A549 (cell line): ENCODE measurements around the gene UPK1A. TPM values are rescaled to one million over a fixed set of nuclear protein-coding genes. Genes with fewer than 3 reads are reported as not detected.

Experiments
- ATAC-seq, 2 experiments: fragments of 200-7000 bp in 1 of 2; fragments of >200 bp in 1 of 2; cut with Nextera tagmentation in 1 of 2; cut with Tn5 transposase in 1 of 2; 3 replicates each; pipeline versions ENCODE4 v1.8.0 to v1.9.1; 2018 to 2020; ENCODE audit warnings: mild to moderate bottlenecking in 1 of 2, moderate library complexity in 1 of 2
- CTCF ChIA-PET: fragments of 300-600 bp; sonication (Branson Sonifier 250); formaldehyde crosslinking; extraction: SDS; loops from one replicate; lab custom pipeline; 2021; ENCODE audit warnings: antibody characterized with exemption, inconsistent platforms; lab: Yijun Ruan, JAX
- POLR2A ChIA-PET: fragments of 350-600 bp; formaldehyde crosslinking; extraction: SDS; loops from one replicate; lab custom pipeline; 2021; ENCODE audit warnings: antibody characterized with exemption, inconsistent platforms; lab: Yijun Ruan, JAX
- DNase-seq, 2 experiments: peaks; one replicate each; pipeline versions ENCODE4 v3.0.0 to v3.0.0-alpha.2; 2011 to 2016; ENCODE audit warnings: low read depth in 1 of 2, low spot score in 1 of 2
- FAIRE-seq: peaks from 2 replicates; lab custom pipeline; 2011; peaks lifted over from hg19 to GRCh38; lab: Jason Lieb, UNC
- H3K27ac ChIP-seq, 2 experiments: fragments of >200 bp; sonication (Bioruptor Twin); formaldehyde crosslinking; 3 replicates each; pipeline ENCODE4 v1.5.1; 2016 to 2017
- H3K4me1 ChIP-seq: fragments of >200 bp; sonication (Bioruptor Twin); formaldehyde crosslinking; 3 replicates; pipeline ENCODE4 v1.6.1; 2016
- H3K4me2 ChIP-seq: fragments of >200 bp; sonication (Bioruptor Twin); formaldehyde crosslinking; 3 replicates; pipeline ENCODE4 v1.6.1; 2016
- H3K4me3 ChIP-seq: fragments of >200 bp; sonication (Bioruptor Twin); formaldehyde crosslinking; 3 replicates; pipeline ENCODE4 v1.5.1; 2016
- H3K9me3 ChIP-seq: fragments of >200 bp; sonication (Bioruptor Twin); formaldehyde crosslinking; 3 replicates; pipeline ENCODE4 v1.6.1; 2016
- BCL3 ChIP-seq: fragments of >200 bp; sonication (Bioruptor Twin); formaldehyde crosslinking; IDR thresholded peaks from 3 replicates; pipeline ENCODE4 v1.6.1; 2016
- CBX2 ChIP-seq: fragments of 200-600 bp; sonication (generic); IDR thresholded peaks from 2 replicates; pipeline ENCODE4 v1.6.1; 2016; ENCODE audit warnings: low read depth, mild to moderate bottlenecking, borderline replicate concordance
- CEBPB ChIP-seq, 2 experiments: fragments of >200 bp in 1 of 2; sonication (Bioruptor Twin) in 1 of 2; formaldehyde crosslinking in 1 of 2; IDR thresholded peaks; 2 replicates each; pipeline ENCODE4 v1.6.1; 2012 to 2016
- CHD2 ChIP-seq: fragments of 150-350 bp; IDR thresholded peaks from 2 replicates; pipeline ENCODE4 v1.6.1; 2014; ENCODE audit warnings: low read length; ENCODE audit not compliant: partially characterized antibody
- E2F6 ChIP-seq: IDR thresholded peaks from 2 replicates; pipeline ENCODE4 v1.6.1; 2012; ENCODE audit warnings: low read depth, borderline replicate concordance
- EHF ChIP-seq: fragments of 250-450 bp; sonication (Bioruptor Pico); IDR thresholded peaks from 2 replicates; pipeline ENCODE4 v1.5.0; 2020; ENCODE audit warnings: mild to moderate bottlenecking
- ELK1 ChIP-seq: fragments of 150-350 bp; IDR thresholded peaks from 2 replicates; pipeline ENCODE4 v1.6.1; 2014; ENCODE audit warnings: low read depth, mild to moderate bottlenecking, low read length
- FOSB ChIP-seq: fragments of 250-450 bp; sonication (Bioruptor Pico); IDR thresholded peaks from 2 replicates; pipeline ENCODE4 v1.5.0; 2020; ENCODE audit warnings: mild to moderate bottlenecking, moderate library complexity
- FOSL2 ChIP-seq, 2 experiments: fragments of 450-650 bp in 1 of 2; fragments of >200 bp in 1 of 2; sonication (Bioruptor Twin) in 1 of 2; formaldehyde crosslinking; IDR thresholded peaks; 2 replicates each; pipeline versions ENCODE4 v1.5.0 to v1.6.1; 2016 to 2020; ENCODE audit warnings: mild to moderate bottlenecking in 1 of 2, moderate library complexity in 1 of 2
- FOXS1 ChIP-seq: fragments of 250-450 bp; sonication (Bioruptor Pico); IDR thresholded peaks from 2 replicates; pipeline ENCODE4 v1.5.0; 2020; ENCODE audit warnings: mild to moderate bottlenecking, moderate library complexity
- GATA3 ChIP-seq: IDR thresholded peaks from 2 replicates; pipeline ENCODE4 v1.6.1; 2012; ENCODE audit warnings: borderline replicate concordance
- HEYL ChIP-seq: fragments of 250-450 bp; sonication (Bioruptor Pico); IDR thresholded peaks from 2 replicates; pipeline ENCODE4 v1.8.0; 2021; ENCODE audit warnings: mild to moderate bottlenecking, moderate library complexity
- HOXB5 ChIP-seq: fragments of 250-450 bp; sonication (Bioruptor Pico); IDR thresholded peaks from 2 replicates; pipeline ENCODE4 v1.5.0; 2020; ENCODE audit warnings: mild to moderate bottlenecking, moderate library complexity
- JUN ChIP-seq, 2 experiments: fragments of >200 bp; sonication (Bioruptor Twin); formaldehyde crosslinking; IDR thresholded peaks; 2 replicates in 1 of 2; 3 replicates in 1 of 2; pipeline ENCODE4 v1.6.1; 2016 to 2017
- JUNB ChIP-seq: fragments of >200 bp; sonication (Bioruptor Twin); formaldehyde crosslinking; IDR thresholded peaks from 2 replicates; pipeline ENCODE4 v1.6.1; 2016
- KDM1A ChIP-seq: fragments of 200-600 bp; sonication (generic); IDR thresholded peaks from 2 replicates; pipeline ENCODE4 v1.6.1; 2016; ENCODE audit warnings: low read depth, mild to moderate bottlenecking
- KDM5A ChIP-seq: fragments of 200-600 bp; sonication (generic); IDR thresholded peaks from 2 replicates; pipeline ENCODE4 v1.6.1; 2016; ENCODE audit warnings: antibody characterized with exemption, mild to moderate bottlenecking
- MAX ChIP-seq: IDR thresholded peaks from 2 replicates; pipeline ENCODE4 v1.6.1; 2012
- MYC ChIP-seq: IDR thresholded peaks from 2 replicates; pipeline ENCODE4 v1.6.1; 2012; ENCODE audit warnings: mild to moderate bottlenecking, inconsistent platforms, low read length, improper control_type of control experiment, borderline replicate concordance
- NR3C1 ChIP-seq: fragments of >200 bp; sonication (Bioruptor Twin); formaldehyde crosslinking; IDR thresholded peaks from 3 replicates; pipeline ENCODE4 v1.6.1; 2017
- POLR2A ChIP-seq: IDR thresholded peaks from 2 replicates; pipeline ENCODE4 v1.6.1; 2012; ENCODE audit warnings: mild to moderate bottlenecking, low read length
- RAD21 ChIP-seq, 2 experiments: fragments of >200 bp in 1 of 2; sonication (Bioruptor Twin) in 1 of 2; formaldehyde crosslinking in 1 of 2; IDR thresholded peaks in 1 of 2; conservative IDR thresholded peaks in 1 of 2; 2 replicates in 1 of 2; 3 replicates in 1 of 2; pipeline ENCODE4 v1.6.1; 2012 to 2018; ENCODE audit warnings: inconsistent platforms in 1 of 2
- RARB ChIP-seq: fragments of 250-450 bp; sonication (Bioruptor Pico); IDR thresholded peaks from 2 replicates; pipeline ENCODE4 v1.8.0; 2021; ENCODE audit warnings: mild to moderate bottlenecking, moderate library complexity
- RCOR1 ChIP-seq: fragments of 150-350 bp; IDR thresholded peaks from 2 replicates; pipeline ENCODE4 v1.6.1; 2014; ENCODE audit warnings: antibody characterized with exemption, low read length, low read depth
- TFCP2L1 ChIP-seq: fragments of 250-450 bp; sonication (Bioruptor Pico); IDR thresholded peaks from 2 replicates; pipeline ENCODE4 v1.5.0; 2021; ENCODE audit warnings: mild to moderate bottlenecking
- TP53 ChIP-seq: fragments of 250-450 bp; sonication (Bioruptor Pico); IDR thresholded peaks from 2 replicates; pipeline ENCODE4 v1.5.0; 2021; ENCODE audit warnings: mild to moderate bottlenecking, moderate library complexity
- USF2 ChIP-seq: fragments of 450-650 bp; IDR thresholded peaks from 2 replicates; pipeline ENCODE4 v1.6.1; 2014; ENCODE audit warnings: antibody characterized with exemption
- ZFP36 ChIP-seq: fragments of 450-650 bp; IDR thresholded peaks from 2 replicates; pipeline ENCODE4 v1.6.1; 2014; ENCODE audit warnings: borderline replicate concordance; ENCODE audit not compliant: partially characterized antibody
- ZNF302 ChIP-seq: fragments of 250-450 bp; sonication (Bioruptor Pico); IDR thresholded peaks from 2 replicates; pipeline ENCODE4 v1.9.0; 2021; ENCODE audit warnings: inconsistent platforms, mild to moderate bottlenecking, moderate library complexity
- ZSCAN20 ChIP-seq: fragments of 250-450 bp; sonication (Bioruptor Pico); IDR thresholded peaks from 2 replicates; pipeline ENCODE4 v1.8.0; 2022; ENCODE audit warnings: mild to moderate bottlenecking, moderate library complexity
- WGBS: methylation state at CpG from one replicate; pipeline ENCODE4 v1.1.6; 2017; ENCODE audit errors: missing lambda C conversion rate; 5-methylcytosine and 5-hydroxymethylcytosine counted together
- polyA plus RNA-seq, 4 experiments: library from polyadenylated mRNA; depleted of rRNA in 3 of 4; stranded (reverse); fragments of >200 nt; fragmentation: RNase III in 1 of 4; extraction: RNeasy Plus Mini Kit Qiagen cat#74134 plus additional on column Dnase treatment in 1 of 4; gene quantifications; 2 replicates in 3 of 4; 3 replicates in 1 of 4; pipeline ENCODE4 v1.2.3, GENCODE V29; 2011 to 2017
- TF ChIP-seq, protein P1 (sequence below): fragments of 250-450 bp; sonication (Bioruptor Pico); IDR thresholded peaks from 2 replicates; pipeline ENCODE4 v1.5.0; 2021; ENCODE audit warnings: mild to moderate bottlenecking, moderate library complexity, borderline replicate concordance
- TF ChIP-seq, protein P2 (sequence below): fragments of >200 bp; sonication (Bioruptor Twin); formaldehyde crosslinking; IDR thresholded peaks from 3 replicates; pipeline ENCODE4 v1.5.1; 2016

Gene UPK1A
- polyA plus RNA-seq, 2 of the 4 experiments (the other 2 are of a cell fraction), result 0.44 to 0.78 TPM

- FAIRE-seq, result no peak
- H3K4me3 ChIP-seq, result no peak overlapping the region
- H3K9me3 ChIP-seq, result no peaks in the 10 kb centered on the region
- H3K27ac ChIP-seq, result no peak overlapping the region
- H3K4me1 ChIP-seq, result no peaks in the 10 kb centered on the region
- ATAC-seq, result no peak
- CTCF ChIA-PET, result interaction anchor here (0.6 to 3.4 kb wide), 12 partner anchors 11 to 198 kb away, joined by 3 to 26 read pairs (median 4); partner anchors contain the start of gene COX6B1
- 88% methylated on average over 3 of the region's 3 CpGs for WGBS
- TF ChIP-seq KDM1A (no peak), KDM5A (no peak), E2F6 (no peak), ZFP36 (no peak), ELK1 (no peak), FOXS1 (no peak), JUNB (no peak), TFCP2L1 (no peak), NR3C1 (no peak), ZSCAN20 (CRISPR knock-in tag) (no peak), USF2 (no peak), HEYL (CRISPR knock-in tag) (no peak), JUN (IDR thresholded peaks at IDR 0.05) (no peak), POLR2A (no peak; the same call in 1 of the 2 replicates), ZNF302 (CRISPR knock-in tag) (no peak), RARB (CRISPR knock-in tag) (no peak), EHF (CRISPR knock-in tag) (no peak)
- no peak for DNase-seq
- POLR2A ChIA-PET, result interaction anchor here (0.9 kb wide), 1 partner anchor 11 kb away, joined by 4 read pairs; the partner anchor contains the start of gene COX6B1
- no peak overlapping the region for H3K4me2 ChIP-seq
Observed at GRCh38 chr19:35636651-35637050, 29.7 kb upstream of the UPK1A start.

DNA sequence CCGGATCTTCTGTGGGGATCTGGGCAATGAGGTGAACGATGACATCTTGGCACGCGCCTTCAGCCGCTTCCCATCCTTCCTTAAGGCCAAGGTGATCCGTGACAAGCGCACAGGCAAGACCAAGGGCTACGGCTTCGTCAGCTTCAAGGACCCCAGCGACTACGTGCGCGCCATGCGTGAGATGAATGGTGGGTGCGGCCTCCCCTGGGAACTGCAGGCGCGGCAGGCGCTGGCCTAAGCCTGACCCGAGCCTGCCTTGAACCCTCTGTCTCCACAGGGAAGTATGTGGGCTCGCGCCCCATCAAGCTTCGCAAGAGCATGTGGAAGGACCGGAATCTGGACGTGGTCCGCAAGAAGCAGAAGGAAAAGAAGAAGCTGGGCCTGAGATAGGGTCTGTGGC lies 29.2 kb upstream of the UPK1A start:
- CTCF ChIA-PET, result interaction anchor here (0.6 to 3.4 kb wide), 13 partner anchors 11 to 198 kb away, joined by 3 to 26 read pairs (median 4); partner anchors contain the start of genes COX6B1 and HAUS5
- Histone ChIP-seq H3K4me3 (no peak overlapping the region), H3K4me1 (no peaks in the 10 kb centered on the region), H3K9me3 (no peaks in the 10 kb centered on the region), H3K27ac (no peak overlapping the region), H3K4me2 (no peak overlapping the region)
- no peak for FAIRE-seq
- POLR2A ChIA-PET, result interaction anchor here (0.9 to 1.0 kb wide), 2 partner anchors 11 to 19 kb away, joined by 3 to 4 read pairs; partner anchors contain the start of gene COX6B1
- ATAC-seq, result no peak
- DNase-seq, result no peak
- 94% methylated on average over 25 of the region's 25 CpGs for WGBS
- no peak for TF ChIP-seq NR3C1
- TF ChIP-seq CEBPB (IDR thresholded peaks at IDR 0.05), result no peak
- no peak for TF ChIP-seq FOXS1
- TF ChIP-seq RAD21 (conservative IDR thresholded peaks at IDR 0.05 in 1 of 2, IDR thresholded peaks at IDR 0.05 in 1 of 2), result no peak
- TF ChIP-seq CHD2, result no peak
- TF ChIP-seq KDM1A, result no peak
- no peak for TF ChIP-seq BCL3
- no peak for TF ChIP-seq MYC
- no peak for TF ChIP-seq FOSL2 (IDR thresholded peaks at IDR 0.05)
- no peak for TF ChIP-seq FOSL2 (CRISPR knock-in tag; IDR thresholded peaks at IDR 0.05)
- TF ChIP-seq MAX, result no peak
- TF ChIP-seq GATA3, result no peak
- TF ChIP-seq TP53, result no peak
- no peak for TF ChIP-seq TFCP2L1
- TF ChIP-seq, protein P1, sequence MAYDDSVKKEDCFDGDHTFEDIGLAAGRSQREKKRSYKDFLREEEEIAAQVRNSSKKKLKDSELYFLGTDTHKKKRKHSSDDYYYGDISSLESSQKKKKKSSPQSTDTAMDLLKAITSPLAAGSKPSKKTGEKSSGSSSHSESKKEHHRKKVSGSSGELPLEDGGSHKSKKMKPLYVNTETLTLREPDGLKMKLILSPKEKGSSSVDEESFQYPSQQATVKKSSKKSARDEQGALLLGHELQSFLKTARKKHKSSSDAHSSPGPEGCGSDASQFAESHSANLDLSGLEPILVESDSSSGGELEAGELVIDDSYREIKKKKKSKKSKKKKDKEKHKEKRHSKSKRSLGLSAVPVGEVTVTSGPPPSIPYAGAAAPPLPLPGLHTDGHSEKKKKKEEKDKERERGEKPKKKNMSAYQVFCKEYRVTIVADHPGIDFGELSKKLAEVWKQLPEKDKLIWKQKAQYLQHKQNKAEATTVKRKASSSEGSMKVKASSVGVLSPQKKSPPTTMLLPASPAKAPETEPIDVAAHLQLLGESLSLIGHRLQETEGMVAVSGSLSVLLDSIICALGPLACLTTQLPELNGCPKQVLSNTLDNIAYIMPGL (CRISPR knock-in tag), result no peak
- TF ChIP-seq CBX2, result no peak
- no peak for TF ChIP-seq HOXB5
- TF ChIP-seq FOSB (CRISPR knock-in tag), result no peak
- no peak for TF ChIP-seq HEYL (CRISPR knock-in tag)
- no peak for TF ChIP-seq RCOR1
- TF ChIP-seq, protein P2, sequence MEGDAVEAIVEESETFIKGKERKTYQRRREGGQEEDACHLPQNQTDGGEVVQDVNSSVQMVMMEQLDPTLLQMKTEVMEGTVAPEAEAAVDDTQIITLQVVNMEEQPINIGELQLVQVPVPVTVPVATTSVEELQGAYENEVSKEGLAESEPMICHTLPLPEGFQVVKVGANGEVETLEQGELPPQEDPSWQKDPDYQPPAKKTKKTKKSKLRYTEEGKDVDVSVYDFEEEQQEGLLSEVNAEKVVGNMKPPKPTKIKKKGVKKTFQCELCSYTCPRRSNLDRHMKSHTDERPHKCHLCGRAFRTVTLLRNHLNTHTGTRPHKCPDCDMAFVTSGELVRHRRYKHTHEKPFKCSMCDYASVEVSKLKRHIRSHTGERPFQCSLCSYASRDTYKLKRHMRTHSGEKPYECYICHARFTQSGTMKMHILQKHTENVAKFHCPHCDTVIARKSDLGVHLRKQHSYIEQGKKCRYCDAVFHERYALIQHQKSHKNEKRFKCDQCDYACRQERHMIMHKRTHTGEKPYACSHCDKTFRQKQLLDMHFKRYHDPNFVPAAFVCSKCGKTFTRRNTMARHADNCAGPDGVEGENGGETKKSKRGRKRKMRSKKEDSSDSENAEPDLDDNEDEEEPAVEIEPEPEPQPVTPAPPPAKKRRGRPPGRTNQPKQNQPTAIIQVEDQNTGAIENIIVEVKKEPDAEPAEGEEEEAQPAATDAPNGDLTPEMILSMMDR, result no peak
